VCaP (cell line): ENCODE results near the gene ZEB2.

ENCODE experiments used
- H3K27ac ChIP-seq: fragments of 450-650 bp; 2 replicates; pipeline ENCODE4 v1.5.1; 2017
- TF ChIP-seq, protein P1 (sequence below): fragments of 450-650 bp; conservative IDR thresholded peaks from 2 replicates; pipeline ENCODE4 v1.5.1; 2017; ENCODE audit warnings: mild to moderate bottlenecking, moderate library complexity

ZEB2 gene

DNA sequence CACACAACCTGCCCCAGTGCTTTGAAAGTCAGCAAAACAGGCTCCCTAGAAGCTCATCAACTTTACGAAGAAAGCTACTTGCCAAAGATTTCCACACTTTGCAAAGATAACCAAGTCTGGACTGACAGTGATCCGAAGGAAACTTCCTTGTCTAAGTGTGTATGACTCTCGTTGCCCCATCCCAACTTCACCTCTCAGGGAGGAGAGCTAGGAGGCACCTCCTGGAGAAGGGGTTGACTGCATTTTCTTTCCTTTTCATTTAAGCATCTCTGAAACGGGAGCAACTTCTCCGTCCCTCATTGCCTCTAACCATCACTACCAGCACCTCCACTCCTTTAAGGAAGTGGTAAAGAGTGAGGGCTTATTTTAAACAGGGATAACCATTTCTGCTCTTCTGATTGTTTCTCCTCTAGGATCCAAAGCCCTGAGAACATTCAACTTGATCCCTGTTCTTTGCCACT lies 7.0 kb downstream of the ZEB2 start:
- no peak overlapping the region for H3K27ac ChIP-seq
- TF ChIP-seq, protein P1, sequence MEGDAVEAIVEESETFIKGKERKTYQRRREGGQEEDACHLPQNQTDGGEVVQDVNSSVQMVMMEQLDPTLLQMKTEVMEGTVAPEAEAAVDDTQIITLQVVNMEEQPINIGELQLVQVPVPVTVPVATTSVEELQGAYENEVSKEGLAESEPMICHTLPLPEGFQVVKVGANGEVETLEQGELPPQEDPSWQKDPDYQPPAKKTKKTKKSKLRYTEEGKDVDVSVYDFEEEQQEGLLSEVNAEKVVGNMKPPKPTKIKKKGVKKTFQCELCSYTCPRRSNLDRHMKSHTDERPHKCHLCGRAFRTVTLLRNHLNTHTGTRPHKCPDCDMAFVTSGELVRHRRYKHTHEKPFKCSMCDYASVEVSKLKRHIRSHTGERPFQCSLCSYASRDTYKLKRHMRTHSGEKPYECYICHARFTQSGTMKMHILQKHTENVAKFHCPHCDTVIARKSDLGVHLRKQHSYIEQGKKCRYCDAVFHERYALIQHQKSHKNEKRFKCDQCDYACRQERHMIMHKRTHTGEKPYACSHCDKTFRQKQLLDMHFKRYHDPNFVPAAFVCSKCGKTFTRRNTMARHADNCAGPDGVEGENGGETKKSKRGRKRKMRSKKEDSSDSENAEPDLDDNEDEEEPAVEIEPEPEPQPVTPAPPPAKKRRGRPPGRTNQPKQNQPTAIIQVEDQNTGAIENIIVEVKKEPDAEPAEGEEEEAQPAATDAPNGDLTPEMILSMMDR: no peak

DNA sequence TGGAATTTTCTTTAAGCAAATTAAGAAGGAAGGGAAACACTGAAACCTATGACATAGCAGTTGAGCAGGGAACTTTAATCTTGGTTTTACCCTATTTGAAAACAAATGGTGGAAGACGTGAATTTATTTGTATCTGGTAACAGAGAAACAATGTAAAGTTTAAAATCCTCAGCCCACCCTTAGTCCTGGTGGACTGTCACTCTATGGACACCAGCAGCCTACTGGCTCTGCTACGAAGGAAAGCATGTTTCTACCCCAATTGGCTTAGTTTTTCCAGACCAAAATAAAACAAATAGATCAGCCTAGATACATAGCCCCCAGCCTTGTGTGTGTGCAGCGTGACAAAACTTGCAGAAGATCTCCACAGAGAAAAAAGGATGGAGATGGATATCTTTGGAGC lies 7.4 kb downstream of the ZEB2 start:
- TF ChIP-seq, protein P1: no peak
- no peak overlapping the region for H3K27ac ChIP-seq

DNA sequence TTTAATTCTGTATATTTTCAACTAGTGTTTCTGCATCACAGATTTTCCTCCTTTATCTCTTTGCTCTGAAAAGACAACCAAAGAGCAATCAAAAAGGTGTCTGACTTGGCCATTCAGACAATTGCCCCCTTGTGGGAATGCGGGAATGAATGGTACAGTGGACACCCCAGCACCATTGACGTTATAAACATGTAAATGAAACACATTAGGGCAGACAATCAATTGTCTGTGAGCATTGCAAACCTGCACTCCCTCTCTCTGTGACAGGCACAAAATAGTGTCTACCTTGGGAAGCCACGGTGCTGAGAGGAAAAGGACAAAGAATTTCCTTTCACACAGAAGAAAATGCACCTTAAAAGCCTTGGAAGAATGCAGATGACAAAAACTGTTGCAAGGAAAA lies 8.0 kb downstream of the ZEB2 start:
- TF ChIP-seq, protein P1: no peak
- no peak overlapping the region for H3K27ac ChIP-seq

DNA sequence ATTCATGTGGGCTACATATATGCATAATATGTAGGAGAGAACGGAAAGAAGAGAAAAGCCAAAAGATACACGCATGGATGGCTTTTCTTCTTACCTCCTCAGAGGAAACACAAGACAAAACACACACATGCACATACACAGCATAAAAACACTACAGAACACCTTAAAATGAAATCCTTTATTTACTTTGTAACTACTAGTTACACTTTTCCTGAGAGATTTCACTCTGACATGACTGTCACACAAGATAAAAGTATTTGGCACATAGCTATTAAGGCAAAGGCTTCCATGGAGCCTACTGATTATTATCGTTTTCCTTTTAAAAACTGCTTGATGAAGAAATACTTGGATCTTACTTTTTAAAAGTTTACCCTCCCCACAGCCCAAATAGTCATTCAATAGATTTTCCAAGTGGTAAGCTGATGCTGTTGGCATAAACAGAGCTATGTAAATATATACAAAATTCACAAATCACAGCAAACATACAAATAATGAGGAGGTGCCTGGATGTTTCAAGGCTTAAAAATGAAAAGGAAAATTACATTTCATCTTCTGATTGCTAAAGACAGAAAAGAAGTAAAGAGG lies 8.6 kb downstream of the ZEB2 start:
- no peak overlapping the region for H3K27ac ChIP-seq
- TF ChIP-seq, protein P1: no peak

DNA sequence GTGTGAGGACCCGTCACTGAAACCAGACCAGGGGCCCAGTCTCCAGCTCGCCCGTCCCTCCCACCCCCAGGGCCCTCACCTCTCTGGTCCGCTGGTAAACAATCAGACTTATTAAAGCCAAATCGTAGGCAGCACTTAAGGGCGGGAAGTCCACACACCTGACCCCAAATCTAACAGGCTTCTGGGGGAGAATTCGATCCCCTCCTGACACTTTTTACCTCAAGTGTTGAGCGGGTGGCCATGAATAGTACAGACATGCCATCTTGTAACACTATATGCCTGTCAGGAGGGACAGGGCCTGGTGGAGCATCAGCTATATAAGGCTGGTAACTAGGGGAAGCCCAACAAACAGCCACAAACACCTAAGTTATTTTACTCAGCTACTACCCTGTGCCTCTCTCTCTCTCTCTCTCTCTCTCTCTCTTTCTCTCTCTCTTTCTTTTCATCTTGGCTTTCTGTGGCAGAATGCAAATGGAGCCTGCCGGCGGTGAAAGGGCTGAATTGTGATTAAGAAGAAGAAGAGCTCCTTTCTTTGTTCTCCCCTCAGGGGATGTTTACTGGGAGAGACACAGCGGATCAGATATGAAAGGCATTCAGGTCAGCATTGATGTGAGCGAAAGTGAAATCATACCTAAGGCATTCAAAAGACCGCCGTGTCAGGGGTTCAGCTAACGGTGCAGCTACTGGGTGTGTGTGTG lies 9.5 kb downstream of the ZEB2 start:
- no peak overlapping the region for H3K27ac ChIP-seq

DNA sequence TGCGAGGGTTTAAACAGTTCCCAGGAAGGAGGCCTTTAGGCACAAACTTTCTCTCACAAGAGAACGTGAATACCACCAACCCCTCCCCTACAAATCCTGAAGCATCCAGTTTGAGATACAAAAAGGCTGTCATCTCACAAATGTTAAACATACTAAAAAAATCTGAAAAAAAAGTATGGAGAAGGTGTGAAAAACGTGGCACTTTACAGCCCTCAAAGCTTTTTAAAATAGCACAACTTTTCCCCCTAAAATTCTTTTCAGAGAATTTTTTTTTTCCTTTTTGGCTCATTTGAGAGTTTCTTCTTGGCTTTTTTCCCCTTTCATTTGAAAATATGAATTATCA lies 10.1 kb downstream of the ZEB2 start:
- H3K27ac ChIP-seq: no peak overlapping the region
- TF ChIP-seq, protein P1: no peak

More for the DNA sequence above, 9.5 kb downstream of the ZEB2 start:
- TF ChIP-seq, protein P1: no peak

DNA sequence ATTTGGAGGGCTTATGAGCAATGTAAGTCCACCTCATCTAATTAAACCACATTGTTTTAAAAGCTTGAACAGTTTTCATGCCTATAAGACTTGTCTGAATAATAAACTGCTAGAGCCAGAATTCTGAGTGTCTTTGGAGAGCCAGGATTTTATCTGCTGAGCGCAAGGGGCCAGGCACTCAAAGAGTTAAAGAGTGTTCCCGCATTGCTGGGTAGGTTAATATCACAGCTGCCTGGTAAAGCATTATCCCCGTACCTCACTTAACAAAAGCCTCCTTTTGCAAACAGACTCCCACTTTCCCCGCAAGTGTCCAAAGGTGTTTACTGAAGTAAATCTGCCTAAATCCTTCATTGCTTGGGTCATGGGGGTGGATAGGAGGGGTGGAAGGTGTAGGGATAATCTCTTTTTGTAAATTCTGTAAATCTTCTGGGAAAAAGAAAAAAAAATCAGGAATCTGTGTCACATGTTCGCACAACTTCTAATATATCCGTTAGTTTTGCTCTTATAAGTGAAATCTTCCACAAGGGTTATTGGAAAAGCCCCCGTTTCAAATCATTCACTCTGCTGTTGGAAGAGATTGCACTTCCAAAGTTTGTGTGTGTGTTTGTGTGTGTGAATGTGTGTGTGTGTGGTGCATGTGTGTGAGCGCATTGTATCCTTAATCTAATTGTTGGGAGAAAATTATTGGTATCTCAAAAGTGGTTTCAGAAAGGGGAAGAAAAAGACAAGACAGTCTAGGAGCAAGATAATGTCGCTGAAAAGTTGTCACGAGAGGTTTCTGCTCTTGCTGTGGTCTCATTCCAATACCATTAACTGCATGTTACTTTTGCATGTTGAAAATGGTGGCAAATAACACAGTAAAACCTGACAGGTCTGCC lies 10.7 kb downstream of the ZEB2 start:
- H3K27ac ChIP-seq: no peak overlapping the region
- TF ChIP-seq, protein P1: no peak
